GM23248 (cell line): Measurements from ENCODE around the gene AMOT.

Source experiments
- EZH2 ChIP-seq: fragments of 200-600 bp; sonication (generic); IDR thresholded peaks from 2 replicates; pipeline ENCODE4 v1.6.1; 2018; ENCODE audit warnings: antibody characterized with exemption, mild to moderate bottlenecking; ENCODE audit not compliant: insufficient read depth, poor library complexity, severe bottlenecking
- EZH2phosphoT487 ChIP-seq: fragments of 200-600 bp; sonication (generic); IDR thresholded peaks from 2 replicates; pipeline ENCODE4 v1.6.1; 2018; ENCODE audit warnings: antibody characterized with exemption, moderate library complexity, mild to moderate bottlenecking, low read depth; ENCODE audit not compliant: insufficient read depth

DNA sequence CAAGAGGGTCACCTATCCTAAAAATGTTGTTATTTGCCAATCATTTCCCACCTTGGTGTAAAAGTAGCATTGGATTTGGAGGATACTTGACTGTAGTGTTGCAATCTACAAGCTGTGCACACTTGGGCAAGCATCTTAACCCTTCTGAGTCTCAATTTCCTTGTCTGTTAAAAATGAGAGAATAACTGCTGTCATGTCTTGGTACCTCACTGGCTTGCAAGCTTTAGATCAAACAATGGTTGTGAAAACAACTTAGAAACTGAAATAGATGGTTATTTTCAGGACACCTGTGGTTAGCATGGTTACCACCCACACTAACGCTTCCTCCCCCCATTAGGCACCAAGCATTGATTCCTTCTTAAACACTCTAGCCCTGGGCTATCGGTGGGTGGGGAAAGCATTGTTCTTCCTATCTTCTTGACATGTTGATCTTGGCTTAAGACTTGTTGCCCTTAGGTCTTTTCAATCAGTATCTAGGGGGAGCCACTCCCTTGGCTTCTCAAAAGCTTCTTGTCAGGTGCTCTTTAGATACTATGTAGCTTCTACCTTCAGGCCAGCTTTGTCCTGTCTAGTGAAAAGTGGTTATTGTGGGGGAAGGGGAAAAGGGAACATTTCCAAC lies 10.6 kb upstream of the AMOT start:
- TF ChIP-seq EZH2: no peak
- no peak for TF ChIP-seq EZH2phosphoT487
